Measurements from ENCODE around the gene RAB44. TPM values are rescaled to one million over a fixed set of nuclear protein-coding genes. Genes with fewer than 3 reads are reported as not detected.

RAB44 gene
- total and polyA plus RNA-seq, 8 donors: 0.04 to 0.14 (median 0.09) TPM; not detected in 1

DNA sequence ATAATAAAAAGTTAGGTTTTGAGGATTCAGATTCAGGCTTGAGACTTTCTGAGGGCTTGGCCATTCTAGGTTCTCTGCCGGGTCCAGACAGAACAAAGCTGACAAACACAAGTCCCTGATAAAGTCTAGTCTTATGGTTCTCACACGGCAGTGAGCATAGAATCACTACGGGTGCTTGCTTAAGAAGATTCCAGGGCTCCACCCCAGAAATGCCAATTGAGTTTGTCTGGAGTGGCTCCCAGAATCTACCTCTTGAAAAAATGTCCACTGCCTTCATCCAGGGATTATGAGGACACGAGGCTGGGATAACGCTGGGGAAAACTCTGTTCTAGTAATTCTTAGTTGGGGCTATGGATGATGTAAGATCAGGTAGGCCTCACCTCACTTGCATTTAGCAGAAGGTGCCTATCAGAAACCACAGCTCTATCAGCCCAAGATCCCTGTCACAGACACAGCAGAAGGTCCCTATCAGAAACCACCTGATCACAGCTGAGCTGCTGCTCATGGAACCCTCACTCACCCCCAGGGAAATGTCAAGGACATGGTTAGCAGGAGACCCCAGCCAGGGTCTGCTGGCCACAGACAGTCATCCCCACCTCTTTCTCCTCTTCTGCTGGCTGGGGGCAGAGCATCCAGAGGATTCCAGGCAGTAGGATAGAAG lies 52.3 kb downstream of the RAB44 start:
- intact Hi-C loops (cut with DNase I): no loop called here

DNA sequence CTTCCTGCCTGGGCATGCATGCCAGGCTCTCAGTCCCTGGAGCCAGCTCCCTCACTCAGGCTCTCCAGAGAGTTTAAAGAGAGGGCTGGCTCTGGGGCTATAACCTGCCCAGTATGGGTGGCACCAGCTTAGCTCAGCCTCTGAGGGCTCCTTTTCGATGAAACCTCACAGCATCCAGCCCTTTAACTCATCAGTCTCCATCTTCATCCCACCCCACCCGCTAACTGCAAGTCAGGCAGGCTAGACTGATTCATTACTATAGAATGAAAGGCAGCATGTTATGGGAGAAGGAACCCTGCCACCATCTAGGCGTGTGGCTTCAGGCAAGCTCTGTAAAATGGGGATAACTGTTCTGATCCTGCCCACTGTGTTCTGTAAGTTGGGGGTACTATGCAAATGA lies 53.5 kb downstream of the RAB44 start:
- Histone ChIP-seq H3K4me3 (no peak overlapping the region), H3K36me3 (no peaks in the 10 kb centered on the region), H3K9me3 (no peaks in the 10 kb centered on the region), H3K27me3 (no peaks in the 10 kb centered on the region), H3K4me1 (no peaks in the 10 kb centered on the region), H3K27ac (no peak overlapping the region)
- intact Hi-C loops (cut with DNase I): no loop called here
- TF ChIP-seq, protein P1, sequence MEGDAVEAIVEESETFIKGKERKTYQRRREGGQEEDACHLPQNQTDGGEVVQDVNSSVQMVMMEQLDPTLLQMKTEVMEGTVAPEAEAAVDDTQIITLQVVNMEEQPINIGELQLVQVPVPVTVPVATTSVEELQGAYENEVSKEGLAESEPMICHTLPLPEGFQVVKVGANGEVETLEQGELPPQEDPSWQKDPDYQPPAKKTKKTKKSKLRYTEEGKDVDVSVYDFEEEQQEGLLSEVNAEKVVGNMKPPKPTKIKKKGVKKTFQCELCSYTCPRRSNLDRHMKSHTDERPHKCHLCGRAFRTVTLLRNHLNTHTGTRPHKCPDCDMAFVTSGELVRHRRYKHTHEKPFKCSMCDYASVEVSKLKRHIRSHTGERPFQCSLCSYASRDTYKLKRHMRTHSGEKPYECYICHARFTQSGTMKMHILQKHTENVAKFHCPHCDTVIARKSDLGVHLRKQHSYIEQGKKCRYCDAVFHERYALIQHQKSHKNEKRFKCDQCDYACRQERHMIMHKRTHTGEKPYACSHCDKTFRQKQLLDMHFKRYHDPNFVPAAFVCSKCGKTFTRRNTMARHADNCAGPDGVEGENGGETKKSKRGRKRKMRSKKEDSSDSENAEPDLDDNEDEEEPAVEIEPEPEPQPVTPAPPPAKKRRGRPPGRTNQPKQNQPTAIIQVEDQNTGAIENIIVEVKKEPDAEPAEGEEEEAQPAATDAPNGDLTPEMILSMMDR (IDR thresholded peaks at IDR 0.05): no peak
- 89 to 100% methylated on average over 3 of the region's 3 CpGs for WGBS, 2 donors
- FAIRE-seq (no peak), ATAC-seq (no peak), DNase-seq (no peak)

More for the DNA sequence above, 52.3 kb downstream of the RAB44 start:
- FAIRE-seq: no peak
- TF ChIP-seq, protein P1 (IDR thresholded peaks at IDR 0.05): no peak
- Histone ChIP-seq H3K4me1 (no peaks in the 10 kb centered on the region), H3K4me3 (no peak overlapping the region), H3K27me3 (no peaks in the 10 kb centered on the region), H3K9me3 (no peaks in the 10 kb centered on the region), H3K36me3 (no peaks in the 10 kb centered on the region), H3K27ac (no peak overlapping the region)
- ATAC-seq: no peak
- DNase-seq: no peak
- 89 to 93% methylated on average over 5 of the region's 5 CpGs for WGBS, 2 donors

DNA sequence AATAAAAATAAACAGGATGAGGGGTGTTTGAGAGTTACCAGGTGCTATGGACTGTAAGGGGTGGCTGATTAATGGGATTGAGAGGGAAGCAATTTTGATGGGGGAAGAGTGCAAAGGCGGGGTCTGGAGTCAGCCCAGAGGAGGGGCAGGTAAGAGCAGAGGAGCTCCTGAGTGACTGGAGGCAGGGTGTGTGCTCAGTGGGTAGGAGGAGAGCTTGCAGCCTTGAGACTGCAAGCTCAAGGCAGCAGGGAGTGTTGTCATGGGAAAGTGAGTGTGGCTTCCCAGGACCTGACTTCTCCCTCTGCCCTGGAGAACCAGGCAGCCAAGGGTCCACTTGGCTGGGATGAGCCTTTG lies 54.2 kb downstream of the RAB44 start:
- H3K4me3 ChIP-seq: no peak overlapping the region
- intact Hi-C loops (cut with DNase I): no loop called here
- H3K4me1 ChIP-seq: no peaks in the 10 kb centered on the region
- H3K27ac ChIP-seq: no peak overlapping the region
- H3K9me3 ChIP-seq: no peaks in the 10 kb centered on the region
- H3K27me3 ChIP-seq: no peaks in the 10 kb centered on the region
- ATAC-seq (no peak), DNase-seq (no peak), FAIRE-seq (no peak)
- no peaks in the 10 kb centered on the region for H3K36me3 ChIP-seq
- TF ChIP-seq, protein P1 (IDR thresholded peaks at IDR 0.05): no peak
- WGBS, 2 donors: 31 to 45% methylated on average over 1 of the region's 1 CpG

DNA sequence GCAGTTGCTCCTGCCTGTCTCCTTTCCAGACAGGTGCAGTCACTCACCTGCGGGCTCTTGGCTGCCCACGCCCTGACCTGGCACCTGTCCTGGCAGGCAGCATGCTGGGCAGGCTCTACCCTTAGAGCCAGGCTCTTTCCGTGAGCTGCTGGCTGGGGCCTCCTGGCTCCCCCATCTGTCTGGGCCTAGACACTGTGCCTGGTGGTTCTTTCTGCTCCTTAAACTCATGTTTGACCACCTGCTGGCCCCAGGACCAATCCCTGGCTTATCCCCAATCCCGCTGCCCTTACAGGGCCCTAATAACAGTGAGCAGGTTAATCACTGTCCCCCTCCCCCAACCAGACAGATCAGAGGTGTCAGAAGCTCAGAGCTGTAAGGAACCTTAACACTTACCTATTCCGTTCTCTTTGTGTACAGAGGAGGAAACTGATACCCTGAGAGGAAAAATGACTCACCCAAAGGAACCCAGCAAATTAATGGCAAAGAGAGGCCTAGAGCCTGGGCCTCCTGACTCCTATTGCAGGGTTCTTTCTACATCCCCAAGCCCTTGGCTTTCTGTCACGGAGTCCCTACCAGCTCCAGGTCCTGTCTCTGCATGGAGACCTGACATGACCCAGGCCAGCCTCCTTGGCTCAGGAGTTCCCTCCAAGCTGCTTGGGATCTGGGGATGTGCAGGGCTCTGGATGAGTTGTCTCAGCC lies 54.7 kb downstream of the RAB44 start:
- H3K27me3 ChIP-seq: no peaks in the 10 kb centered on the region
- no peak overlapping the region for H3K27ac ChIP-seq
- H3K4me3 ChIP-seq: no peak overlapping the region
- H3K36me3 ChIP-seq: no peaks in the 10 kb centered on the region
- ATAC-seq: peak in 3 of 4 donors; percentile 26 to 38 (median 30)
- TF ChIP-seq, protein P1 (IDR thresholded peaks at IDR 0.05): no peak
- H3K4me1 ChIP-seq: no peaks in the 10 kb centered on the region
- peak in 1 of 6 donors; percentile 23 for DNase-seq
- WGBS, 2 donors: 67 to 79% methylated on average over 6 of the region's 6 CpGs
- H3K9me3 ChIP-seq: no peaks in the 10 kb centered on the region
- intact Hi-C loops (cut with DNase I): no loop called here
- no peak for FAIRE-seq

Measured in pancreas (tissue), 10 donors.